DOHH2 (cell line): Measurements from ENCODE around the gene DNAL1.

Experiments
- CTCF ChIP-seq: fragments of 200-600 bp; sonication (generic); IDR thresholded peaks from one replicate; pipeline ENCODE4 v1.5.1; 2014; ENCODE audit warnings: antibody characterized with exemption, mild to moderate bottlenecking, low read depth, low read length; ENCODE audit not compliant: poor library complexity, severe bottlenecking
- EZH2phosphoT487 ChIP-seq: fragments of 200-600 bp; sonication (generic); IDR thresholded peaks from 2 replicates; pipeline ENCODE4 v1.6.1; 2017; ENCODE audit warnings: borderline replicate concordance, mild to moderate bottlenecking, antibody characterized with exemption, low read length, moderate library complexity, mixed read lengths

- TF ChIP-seq CTCF: no peak
- TF ChIP-seq EZH2phosphoT487: no peak
Observed at GRCh38 chr14:73651005-73651404, 6.2 kb downstream of the DNAL1 start.
